Epithelial cell of esophagus (primary cell): ENCODE measurements around the gene AGBL1.

Experiments
- DNase-seq: peaks from one replicate; pipeline ENCODE4 v3.0.0; 2010; ENCODE audit warnings: low read depth
- H3K4me3 ChIP-seq: 2 replicates; pipeline ENCODE4 v1.5.1; 2011; ENCODE audit warnings: mild to moderate bottlenecking, low read length, control low read depth
- TF ChIP-seq, protein P1 (sequence below): IDR thresholded peaks from 2 replicates; pipeline ENCODE4 v1.5.1; 2011; ENCODE audit warnings: low read depth, mild to moderate bottlenecking, low read length, control low read depth, inconsistent platforms; ENCODE audit not compliant: insufficient read depth; ENCODE audit errors: missing control alignments

The AGBL1 gene

DNA sequence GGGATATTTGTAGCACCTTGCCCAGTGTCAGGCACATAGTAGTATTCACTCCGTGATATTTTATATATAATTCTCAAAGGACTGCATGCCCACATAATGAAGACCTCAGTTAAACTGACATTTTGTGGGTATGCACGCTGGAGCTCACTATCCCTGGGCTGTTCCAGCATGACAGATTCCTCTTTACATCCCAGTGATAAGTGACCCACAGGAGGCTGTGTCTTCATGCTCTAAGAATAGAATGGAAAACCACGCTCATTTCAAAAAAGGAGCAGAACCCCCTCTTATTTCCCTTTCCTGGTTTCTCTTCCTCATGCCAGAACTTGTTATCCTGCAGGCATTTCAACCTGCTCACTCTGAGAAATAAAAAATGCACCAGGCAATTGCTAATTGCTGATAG lies 717.5 kb downstream of the AGBL1 start:
- TF ChIP-seq, protein P1, sequence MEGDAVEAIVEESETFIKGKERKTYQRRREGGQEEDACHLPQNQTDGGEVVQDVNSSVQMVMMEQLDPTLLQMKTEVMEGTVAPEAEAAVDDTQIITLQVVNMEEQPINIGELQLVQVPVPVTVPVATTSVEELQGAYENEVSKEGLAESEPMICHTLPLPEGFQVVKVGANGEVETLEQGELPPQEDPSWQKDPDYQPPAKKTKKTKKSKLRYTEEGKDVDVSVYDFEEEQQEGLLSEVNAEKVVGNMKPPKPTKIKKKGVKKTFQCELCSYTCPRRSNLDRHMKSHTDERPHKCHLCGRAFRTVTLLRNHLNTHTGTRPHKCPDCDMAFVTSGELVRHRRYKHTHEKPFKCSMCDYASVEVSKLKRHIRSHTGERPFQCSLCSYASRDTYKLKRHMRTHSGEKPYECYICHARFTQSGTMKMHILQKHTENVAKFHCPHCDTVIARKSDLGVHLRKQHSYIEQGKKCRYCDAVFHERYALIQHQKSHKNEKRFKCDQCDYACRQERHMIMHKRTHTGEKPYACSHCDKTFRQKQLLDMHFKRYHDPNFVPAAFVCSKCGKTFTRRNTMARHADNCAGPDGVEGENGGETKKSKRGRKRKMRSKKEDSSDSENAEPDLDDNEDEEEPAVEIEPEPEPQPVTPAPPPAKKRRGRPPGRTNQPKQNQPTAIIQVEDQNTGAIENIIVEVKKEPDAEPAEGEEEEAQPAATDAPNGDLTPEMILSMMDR: no peak
- DNase-seq: no peak
- no peak overlapping the region for H3K4me3 ChIP-seq

DNA sequence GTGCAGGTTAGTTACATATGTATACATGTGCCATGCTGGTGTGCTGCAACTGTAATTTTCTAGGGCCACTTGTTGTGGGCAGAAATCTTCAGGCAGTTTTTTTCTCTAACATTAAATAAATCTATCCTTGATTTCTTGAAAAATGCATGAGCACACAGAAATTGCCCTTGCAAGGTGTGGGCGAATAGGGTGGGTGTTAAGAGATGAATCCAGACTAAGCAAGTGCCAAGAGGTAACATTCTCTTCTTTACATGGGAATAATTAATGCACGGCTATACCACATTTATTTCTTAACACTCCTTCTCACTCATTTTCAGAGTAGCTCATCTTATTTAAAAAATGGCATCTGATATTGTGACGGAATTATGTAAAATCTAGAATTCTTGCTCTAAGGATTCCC lies 719.6 kb downstream of the AGBL1 start:
- TF ChIP-seq, protein P1: no peak
- H3K4me3 ChIP-seq: no peak overlapping the region
- no peak for DNase-seq

DNA sequence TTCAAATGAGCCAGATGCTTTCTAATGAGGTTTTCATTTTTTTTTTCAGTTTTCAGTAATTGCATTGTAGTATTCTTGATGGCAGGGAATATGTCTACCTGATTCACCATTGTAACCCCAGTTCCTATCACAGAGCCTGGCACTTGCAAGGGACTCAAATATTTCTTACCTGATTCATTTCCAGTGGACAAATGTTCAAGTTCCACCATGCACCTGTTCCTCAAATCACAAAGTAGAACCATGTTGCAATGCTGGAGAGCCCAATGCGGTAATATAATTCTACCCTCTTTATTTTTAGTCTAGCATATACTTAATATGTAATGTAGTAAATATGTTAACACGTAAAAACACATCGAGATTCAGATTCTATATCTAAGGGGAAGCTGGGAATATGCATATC lies 722.6 kb downstream of the AGBL1 start:
- H3K4me3 ChIP-seq: no peak overlapping the region
- no peak for DNase-seq
- TF ChIP-seq, protein P1: no peak

DNA sequence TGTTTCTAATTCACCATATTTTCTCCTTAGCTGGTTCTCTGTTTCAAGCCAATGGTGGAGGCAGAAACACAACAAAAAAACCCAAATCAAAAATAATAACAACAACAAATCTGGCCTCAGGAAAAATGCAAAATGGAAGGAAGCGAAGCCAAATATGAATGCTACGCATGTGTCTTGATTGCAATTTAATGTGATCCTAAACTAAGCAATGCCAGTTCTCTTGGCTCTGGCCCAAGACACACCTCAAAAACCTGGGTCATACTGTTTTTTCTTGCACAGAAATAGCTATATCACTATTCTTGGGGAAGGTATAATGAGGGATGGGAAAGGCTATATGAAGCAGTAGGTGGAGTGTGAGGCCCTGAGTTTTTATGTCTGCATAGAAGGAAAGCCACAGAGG lies 724.7 kb downstream of the AGBL1 start:
- no peak for DNase-seq
- TF ChIP-seq, protein P1: no peak
- H3K4me3 ChIP-seq: no peak overlapping the region

DNA sequence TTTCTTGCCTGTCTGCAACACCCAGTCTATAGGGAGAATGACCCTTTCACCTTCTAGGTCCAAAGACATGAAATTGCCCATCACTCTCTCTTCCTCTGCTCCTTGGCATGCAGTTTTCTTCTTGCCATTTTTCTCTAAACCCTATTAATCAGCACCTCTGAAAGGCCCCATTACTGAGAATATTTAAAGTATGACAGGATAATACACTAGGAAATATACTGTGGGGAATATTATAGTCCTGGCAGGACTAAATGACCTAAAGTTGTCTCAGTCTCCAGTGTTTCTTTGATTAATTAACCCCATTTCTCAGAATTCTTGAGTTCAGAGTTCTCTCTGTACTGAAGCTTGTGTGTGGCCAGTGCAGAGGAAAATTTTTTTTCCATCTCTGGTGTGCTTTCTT lies 730.7 kb downstream of the AGBL1 start:
- H3K4me3 ChIP-seq: no peak overlapping the region
- DNase-seq: no peak
- TF ChIP-seq, protein P1: no peak

DNA sequence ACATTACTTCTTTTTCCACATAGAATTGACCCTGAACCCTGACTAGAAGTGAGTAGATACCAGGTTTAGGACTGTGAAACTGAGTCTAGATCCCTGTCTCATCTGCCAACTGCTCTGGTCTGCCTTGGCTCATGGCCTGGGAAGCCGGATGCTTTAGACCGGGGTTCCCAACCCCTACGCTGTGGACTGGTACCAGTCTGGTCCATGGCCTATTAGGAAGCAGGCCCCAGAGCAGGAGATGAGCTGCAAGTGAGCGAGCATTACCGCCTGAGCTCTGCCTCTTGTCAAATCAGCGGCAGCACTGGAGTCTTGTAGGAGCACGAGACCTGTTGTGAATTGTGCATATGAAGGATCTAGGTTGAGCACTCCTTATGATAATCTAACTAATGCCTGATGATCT lies 734.2 kb downstream of the AGBL1 start:
- TF ChIP-seq, protein P1: no peak
- H3K4me3 ChIP-seq: no peak overlapping the region
- no peak for DNase-seq

DNA sequence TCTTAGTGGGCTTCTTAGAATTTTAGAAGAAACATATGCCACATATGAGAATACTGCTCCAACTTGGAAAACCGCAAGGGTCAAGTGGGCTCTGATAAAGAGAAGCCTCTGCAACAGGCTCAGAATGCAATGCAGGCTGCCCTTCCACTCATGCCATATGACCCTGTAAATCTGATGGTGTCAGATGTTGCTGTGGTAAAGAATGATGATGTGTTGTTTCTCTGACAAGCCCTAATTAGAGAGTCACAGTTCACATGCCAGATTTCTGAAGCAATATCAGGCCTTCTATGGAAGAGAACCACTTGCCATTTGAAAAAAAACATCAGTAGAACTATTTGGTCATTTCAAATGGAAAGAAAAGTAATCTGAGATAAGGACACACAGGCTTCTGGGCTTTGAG lies 749.6 kb downstream of the AGBL1 start:
- no peak overlapping the region for H3K4me3 ChIP-seq
- no peak for DNase-seq
- TF ChIP-seq, protein P1: no peak
